GM12864 (cell line): ENCODE results near the gene ACTN4.

Experiments used
- DNase-seq: peaks from one replicate; pipeline ENCODE4 v3.0.0-alpha.2; 2011; ENCODE audit warnings: low read depth
- H3K4me3 ChIP-seq: 2 replicates; pipeline ENCODE4 v1.5.1; 2011; ENCODE audit warnings: mild to moderate bottlenecking, low read depth, low read length, control low read depth
- TF ChIP-seq, protein P1 (sequence below): IDR thresholded peaks from 2 replicates; pipeline ENCODE4 v1.5.1; 2011; ENCODE audit warnings: low read depth, mild to moderate bottlenecking, moderate library complexity, low read length, control low read depth, inconsistent platforms; ENCODE audit errors: missing control alignments

The ACTN4 gene

DNA sequence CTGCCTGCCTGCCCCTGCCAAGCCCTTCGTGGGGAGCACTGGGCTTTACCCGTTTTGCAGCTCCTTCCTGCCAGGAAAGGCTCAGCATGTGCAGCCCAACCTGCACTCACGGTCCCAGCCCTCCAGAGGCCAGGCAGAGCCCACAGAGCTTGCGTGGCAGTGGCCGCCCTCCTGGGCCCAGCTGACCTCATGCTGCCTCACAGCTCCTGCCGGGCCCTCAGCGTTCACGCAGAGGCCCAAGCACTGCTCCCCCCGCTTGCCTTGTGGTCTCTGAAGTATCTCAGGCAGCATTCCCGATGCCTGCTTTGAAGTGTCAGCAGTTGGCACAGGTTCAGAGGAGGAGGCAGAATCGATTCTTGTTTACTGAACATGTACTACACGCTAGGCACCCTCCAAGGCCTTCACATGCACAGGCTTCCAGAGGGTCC is 64.3 kb downstream of the ACTN4 start:
- no peak for DNase-seq
- TF ChIP-seq, protein P1, sequence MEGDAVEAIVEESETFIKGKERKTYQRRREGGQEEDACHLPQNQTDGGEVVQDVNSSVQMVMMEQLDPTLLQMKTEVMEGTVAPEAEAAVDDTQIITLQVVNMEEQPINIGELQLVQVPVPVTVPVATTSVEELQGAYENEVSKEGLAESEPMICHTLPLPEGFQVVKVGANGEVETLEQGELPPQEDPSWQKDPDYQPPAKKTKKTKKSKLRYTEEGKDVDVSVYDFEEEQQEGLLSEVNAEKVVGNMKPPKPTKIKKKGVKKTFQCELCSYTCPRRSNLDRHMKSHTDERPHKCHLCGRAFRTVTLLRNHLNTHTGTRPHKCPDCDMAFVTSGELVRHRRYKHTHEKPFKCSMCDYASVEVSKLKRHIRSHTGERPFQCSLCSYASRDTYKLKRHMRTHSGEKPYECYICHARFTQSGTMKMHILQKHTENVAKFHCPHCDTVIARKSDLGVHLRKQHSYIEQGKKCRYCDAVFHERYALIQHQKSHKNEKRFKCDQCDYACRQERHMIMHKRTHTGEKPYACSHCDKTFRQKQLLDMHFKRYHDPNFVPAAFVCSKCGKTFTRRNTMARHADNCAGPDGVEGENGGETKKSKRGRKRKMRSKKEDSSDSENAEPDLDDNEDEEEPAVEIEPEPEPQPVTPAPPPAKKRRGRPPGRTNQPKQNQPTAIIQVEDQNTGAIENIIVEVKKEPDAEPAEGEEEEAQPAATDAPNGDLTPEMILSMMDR = no peak
- no peak overlapping the region for H3K4me3 ChIP-seq

DNA sequence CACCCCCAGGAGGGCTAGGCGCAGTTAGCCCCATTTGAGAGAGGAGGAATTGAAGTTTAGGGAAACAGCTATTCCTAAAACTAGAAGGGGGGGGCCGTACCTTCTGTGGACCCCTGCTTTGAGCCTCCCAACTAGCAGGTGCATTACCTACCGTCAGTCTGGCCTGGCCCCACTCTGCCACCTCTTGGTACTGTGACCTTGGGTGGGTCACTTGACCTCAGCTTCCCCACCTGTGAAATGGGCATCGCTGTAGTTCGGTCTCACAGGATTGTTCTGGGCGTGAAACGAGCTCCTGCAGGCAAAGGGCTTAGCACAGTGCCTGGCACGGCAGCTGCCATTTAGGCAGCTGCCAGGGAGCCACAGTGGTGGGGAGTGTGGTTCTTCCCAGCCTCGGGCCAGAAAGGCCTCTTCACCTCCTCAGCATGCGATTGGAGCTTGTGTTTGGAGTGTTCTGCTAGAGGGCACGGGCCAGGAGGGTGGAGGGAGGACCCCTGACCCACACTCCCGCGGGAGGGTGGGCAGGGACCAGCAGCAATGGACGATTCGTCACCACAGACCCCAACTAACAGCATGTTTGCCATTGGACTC is 64.8 kb downstream of the ACTN4 start:
- no peak overlapping the region for H3K4me3 ChIP-seq
- DNase-seq = no peak
- TF ChIP-seq, protein P1 = no peak

DNA sequence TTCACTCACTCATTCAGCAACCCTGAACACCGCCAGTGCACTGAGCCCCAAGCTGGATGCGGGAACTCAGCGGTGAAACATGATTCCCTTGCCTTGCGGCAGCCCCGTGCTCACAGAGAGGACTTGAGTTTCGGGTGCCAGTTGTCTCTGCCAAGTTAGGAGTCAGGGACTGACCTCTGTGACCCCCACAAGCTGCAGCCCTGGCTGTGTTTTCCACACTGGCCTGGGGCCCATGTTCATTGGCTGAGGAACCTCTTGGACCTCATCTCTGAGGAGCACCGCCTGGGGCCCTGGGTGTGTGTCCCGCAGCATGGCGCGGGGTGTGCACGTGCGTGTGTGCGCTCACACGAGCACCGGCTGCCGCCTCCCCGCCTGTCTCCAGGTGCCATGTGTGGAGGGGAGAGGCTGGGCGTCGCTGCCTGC is 65.8 kb downstream of the ACTN4 start:
- TF ChIP-seq, protein P1 = no peak
- H3K4me3 ChIP-seq = no peak overlapping the region
- DNase-seq = no peak

DNA sequence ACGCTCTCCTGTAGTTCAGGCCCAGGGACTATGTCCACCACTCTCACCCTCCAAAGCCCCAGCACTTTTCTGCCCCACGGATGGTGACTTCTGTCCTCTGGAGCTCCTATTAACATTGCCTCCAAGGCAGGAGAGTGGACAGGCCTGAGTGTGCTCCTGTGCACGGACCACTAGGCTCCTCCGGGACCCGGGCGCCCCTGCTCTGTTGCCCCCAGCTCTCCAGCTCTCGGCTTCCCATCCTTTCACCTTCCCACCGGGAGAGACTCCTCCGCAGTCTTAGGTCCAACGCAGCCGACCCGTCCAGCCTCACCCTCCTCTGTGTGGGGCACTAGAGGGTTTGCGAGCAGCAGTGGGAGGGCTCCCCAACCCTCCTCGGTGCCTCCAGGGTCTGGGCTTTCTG is 66.4 kb downstream of the ACTN4 start:
- H3K4me3 ChIP-seq = no peak overlapping the region
- TF ChIP-seq, protein P1 = no peak
- no peak for DNase-seq

DNA sequence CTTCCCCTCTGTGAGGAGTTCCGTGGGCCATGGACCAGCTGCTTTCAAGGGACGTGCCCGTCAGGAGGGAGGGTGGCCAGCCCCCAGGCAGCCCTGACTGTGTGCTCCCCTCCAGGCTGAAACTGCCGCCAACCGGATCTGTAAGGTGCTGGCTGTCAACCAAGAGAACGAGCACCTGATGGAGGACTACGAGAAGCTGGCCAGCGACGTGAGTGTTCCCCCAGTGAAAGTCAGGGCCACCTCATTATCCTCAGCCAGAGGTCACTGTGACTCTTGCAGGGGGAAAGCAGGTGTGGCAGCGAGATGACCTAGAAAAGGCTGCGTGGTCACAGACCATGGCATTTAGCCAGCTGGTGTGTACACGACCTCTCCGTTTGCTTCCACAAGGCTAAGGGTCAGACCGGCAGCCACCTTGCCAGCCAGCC is 66.9 kb downstream of the ACTN4 start:
- no peak for DNase-seq
- no peak overlapping the region for H3K4me3 ChIP-seq
- TF ChIP-seq, protein P1 = no peak

DNA sequence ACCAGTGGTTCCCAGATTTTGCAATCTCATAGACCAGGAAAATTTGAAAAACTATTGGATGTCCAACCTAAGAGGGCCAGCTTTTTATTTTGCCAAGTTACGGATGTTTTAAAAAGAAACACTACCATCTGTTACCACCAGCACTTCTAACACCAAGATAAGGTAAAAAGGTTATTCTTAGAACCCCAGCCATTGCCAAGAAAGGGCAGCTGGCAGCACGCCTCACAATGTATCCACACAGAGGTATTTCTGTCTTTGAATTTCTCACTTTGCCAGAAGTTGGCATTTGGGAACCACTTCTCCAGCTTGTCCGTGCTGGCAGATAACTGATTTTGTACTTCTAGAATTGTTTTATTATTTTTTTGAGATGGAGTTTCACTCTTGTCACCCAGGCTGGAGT is 68.1 kb downstream of the ACTN4 start:
- TF ChIP-seq, protein P1 = no peak
- DNase-seq = no peak

DNA sequence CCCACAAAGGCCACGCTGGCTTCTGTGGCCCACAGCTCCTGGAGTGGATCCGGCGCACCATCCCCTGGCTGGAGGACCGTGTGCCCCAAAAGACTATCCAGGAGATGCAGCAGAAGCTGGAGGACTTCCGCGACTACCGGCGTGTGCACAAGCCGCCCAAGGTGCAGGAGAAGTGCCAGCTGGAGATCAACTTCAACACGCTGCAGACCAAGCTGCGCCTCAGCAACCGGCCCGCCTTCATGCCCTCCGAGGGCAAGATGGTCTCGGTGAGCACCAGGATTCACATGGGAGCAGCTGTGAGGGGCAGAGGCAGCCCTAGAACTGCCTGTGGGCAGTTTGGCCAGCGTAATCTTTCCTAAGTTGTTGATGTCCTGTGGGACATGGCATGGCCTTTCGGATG is 69.6 kb downstream of the ACTN4 start:
- DNase-seq = no peak
- H3K4me3 ChIP-seq = no peak overlapping the region
- TF ChIP-seq, protein P1 = no peak

More for the DNA sequence above, 68.1 kb downstream of the ACTN4 start:
- H3K4me3 ChIP-seq = no peak overlapping the region
